WI38 (cell line): ENCODE results near the gene SMTNL2.

Experiments
- H3K4me3 ChIP-seq: 2 replicates; pipeline ENCODE4 v1.5.1; 2011; ENCODE audit warnings: low read depth, mild to moderate bottlenecking, control low read depth, low read length
- TF ChIP-seq, protein P1 (sequence below): IDR thresholded peaks from 2 replicates; pipeline ENCODE4 v1.5.1; 2012; ENCODE audit warnings: low read depth, mild to moderate bottlenecking, control low read depth, low read length

The SMTNL2 gene

GRCh38 chr17:4580291-4580690 lies 4.0 kb upstream of the SMTNL2 start:
- no peak overlapping the region for H3K4me3 ChIP-seq
- TF ChIP-seq, protein P1, sequence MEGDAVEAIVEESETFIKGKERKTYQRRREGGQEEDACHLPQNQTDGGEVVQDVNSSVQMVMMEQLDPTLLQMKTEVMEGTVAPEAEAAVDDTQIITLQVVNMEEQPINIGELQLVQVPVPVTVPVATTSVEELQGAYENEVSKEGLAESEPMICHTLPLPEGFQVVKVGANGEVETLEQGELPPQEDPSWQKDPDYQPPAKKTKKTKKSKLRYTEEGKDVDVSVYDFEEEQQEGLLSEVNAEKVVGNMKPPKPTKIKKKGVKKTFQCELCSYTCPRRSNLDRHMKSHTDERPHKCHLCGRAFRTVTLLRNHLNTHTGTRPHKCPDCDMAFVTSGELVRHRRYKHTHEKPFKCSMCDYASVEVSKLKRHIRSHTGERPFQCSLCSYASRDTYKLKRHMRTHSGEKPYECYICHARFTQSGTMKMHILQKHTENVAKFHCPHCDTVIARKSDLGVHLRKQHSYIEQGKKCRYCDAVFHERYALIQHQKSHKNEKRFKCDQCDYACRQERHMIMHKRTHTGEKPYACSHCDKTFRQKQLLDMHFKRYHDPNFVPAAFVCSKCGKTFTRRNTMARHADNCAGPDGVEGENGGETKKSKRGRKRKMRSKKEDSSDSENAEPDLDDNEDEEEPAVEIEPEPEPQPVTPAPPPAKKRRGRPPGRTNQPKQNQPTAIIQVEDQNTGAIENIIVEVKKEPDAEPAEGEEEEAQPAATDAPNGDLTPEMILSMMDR = no peak

- no peak overlapping the region for H3K4me3 ChIP-seq
- TF ChIP-seq, protein P1 = no peak
Measured at GRCh38 chr17:4582101-4582501, 2.2 kb upstream of the SMTNL2 start.

- TF ChIP-seq, protein P1 = no peak
- H3K4me3 ChIP-seq = no peak overlapping the region
Measured at GRCh38 chr17:4582691-4583090, 1.6 kb upstream of the SMTNL2 start.

DNA sequence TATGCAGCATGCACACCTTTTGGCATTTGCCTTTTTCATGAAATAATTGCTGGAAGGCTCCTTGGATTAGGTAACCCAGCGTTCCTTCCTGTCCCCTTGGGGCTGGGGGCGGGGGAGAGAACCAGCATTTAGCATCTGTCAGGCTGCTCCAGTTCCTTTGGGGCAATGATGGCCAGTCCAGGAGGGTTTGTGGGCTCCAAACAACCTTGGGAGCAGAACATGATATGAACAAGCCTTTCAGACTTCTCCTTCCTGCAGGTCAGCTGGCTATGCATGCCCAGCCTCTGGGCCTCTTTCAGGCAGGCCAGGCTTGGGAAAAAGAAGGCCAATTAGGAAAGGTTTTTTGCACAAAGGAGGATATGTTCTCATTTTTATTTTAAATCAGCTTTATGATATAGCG lies 1.1 kb upstream of the SMTNL2 start:
- TF ChIP-seq, protein P1 = no peak
- H3K4me3 ChIP-seq = no peak overlapping the region

DNA sequence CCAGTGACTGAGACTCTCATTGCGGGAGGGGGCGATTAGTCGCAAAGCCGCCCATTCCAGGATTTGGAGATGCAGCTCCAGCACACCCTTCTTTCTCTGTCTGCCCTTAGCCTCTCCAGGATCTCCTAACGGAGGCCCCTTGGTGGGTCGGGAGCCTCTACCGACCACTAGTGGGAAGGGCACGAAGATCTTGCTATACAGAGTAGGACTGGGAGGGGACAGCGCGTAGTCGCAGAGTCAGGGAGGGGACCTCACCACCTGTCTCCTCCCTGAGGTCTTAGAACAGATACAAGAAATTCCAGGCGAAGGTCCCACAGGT lies 588 bp upstream of the SMTNL2 start:
- H3K4me3 ChIP-seq = no peak overlapping the region
- TF ChIP-seq, protein P1 = peak; percentile 11; the same call in 1 of the 2 replicates

GRCh38 chr17:4584917-4585637 lies 748 bp downstream of the SMTNL2 start:
- TF ChIP-seq, protein P1 = no peak
- H3K4me3 ChIP-seq = no peak overlapping the region

DNA sequence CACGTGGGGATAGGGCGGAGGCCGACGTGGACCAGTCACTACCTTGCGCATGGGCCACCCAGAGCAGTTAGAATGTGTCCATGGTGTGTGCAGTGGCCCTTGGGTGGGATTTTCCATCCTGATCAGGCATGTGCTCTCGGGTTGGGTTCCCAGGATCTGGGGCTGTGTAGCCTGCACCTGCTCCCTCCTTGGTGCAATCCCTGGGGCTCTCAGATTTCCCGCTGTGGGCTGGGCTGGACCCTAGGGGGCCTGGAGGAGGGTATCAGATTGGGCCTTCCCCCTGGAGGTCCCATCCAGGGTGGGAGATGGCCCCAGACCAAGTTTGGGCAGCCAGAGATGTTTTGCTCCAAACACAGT lies 1.3 kb downstream of the SMTNL2 start:
- no peak overlapping the region for H3K4me3 ChIP-seq
- TF ChIP-seq, protein P1 = no peak
